ENCODE results near the gene CD74.

CD74 gene

DNA sequence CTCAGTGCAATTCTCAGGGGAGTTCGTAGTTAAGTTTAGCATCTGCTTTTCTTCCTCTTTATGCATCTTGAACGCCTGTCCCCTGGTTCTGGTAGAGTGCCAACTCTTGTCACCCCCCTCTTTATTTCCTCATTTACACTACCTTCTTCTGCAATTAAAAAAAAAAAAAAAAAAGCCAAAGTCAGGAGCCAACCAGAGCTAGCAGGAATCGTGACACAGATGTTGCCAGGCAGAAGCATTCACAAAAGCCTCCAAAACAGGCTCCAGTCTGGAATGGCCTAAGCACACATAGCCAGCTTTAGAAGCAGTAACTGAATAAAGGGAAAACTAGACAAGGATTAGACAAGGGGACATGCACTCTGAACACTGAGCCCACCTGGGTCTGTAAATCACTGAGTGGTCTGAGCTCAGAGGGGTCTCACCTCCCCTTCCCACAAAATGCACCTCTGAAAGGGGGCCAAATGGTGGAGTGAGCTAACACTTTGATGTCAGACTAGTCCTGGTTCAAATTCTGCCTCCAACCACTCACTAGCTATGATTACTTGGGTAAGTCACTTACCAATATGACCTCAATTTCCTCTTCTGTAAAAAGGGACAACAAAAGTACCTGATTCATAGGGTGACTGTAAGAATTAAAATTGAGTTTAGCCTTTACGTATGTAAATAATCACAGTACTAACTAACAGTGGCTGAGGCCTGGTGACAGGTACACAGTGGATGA, 2.0 kb downstream of the CD74 start:
- DNase-seq (ENCODE audit: low read depth in 2 of 2) = no peak

DNA sequence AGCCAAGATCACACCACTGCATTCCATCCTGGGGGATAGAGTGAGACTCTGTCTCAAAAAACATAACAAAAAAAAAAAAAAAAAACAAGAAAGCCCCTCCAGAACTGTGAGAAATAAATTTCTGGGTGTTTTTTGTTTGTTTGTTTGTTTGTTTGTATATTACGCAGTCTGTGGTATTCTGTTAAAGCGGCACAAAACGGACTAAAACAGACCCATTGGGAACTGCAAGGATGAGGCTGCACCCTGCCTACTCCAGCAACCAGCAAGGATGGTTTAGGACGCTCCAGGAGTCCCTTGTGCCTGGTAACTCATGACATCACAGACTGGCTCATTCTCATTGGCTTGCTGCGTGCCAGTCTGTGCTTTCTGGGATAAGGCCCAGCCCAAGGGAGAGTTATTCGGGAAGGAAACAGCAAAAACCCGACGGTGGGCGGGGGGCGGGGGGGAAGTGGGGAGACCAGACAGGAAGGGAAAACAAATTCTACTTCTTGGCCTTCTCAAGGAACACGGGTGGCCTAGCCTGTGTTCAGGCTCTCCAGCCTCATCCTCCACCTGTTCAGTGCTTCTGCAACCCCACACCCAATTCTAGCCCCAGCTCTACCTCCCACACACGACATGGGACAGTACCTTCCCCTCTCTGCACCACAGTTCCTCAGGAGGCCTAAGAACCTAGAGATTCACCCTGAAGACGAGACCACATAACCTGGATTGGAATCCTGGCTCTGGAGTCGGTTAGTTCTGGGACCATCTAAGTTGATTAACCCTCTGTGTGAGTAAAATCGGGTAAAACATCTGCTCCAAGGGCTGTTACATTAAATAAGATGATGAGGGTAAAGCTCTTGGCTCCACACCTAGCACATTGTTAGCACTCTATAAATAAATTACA, 2.8 kb downstream of the CD74 start:
- DNase-seq (ENCODE audit: low read depth in 2 of 2) = no peak

DNA sequence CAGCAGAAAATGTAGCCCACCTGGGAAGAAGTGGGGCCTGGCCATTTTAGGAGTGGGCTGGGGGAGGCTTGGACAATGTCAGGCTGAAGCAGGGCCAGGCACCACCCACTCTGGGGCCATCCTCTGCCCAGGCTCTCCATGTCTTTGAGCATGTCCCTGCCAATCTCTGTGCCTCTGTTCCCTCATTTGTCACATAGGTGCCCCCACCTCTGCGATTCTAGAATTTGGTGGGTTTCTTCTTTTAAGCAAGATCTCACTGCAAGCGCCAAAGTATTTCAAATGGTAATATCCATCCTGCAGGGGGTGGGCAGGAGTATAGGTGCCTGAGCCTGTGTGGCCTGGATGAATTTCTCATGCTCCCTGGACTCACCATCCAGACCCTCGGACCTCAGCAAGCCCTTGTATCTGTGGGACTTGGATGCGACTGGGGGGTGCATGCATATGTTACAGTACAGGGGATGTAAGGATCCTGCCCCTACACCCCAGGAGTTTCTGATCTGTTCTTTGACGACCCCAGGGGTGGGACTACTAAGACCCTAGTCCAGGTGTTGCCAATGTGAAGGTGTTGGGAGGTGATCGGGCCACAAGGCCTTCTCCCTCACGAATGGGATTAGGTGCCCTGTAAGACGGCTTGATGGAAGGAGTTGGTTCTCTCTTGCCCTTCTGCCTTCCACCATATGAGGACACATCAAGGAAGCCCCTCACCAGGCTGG, 4.3 kb downstream of the CD74 start:
- DNase-seq (ENCODE audit: low read depth in 2 of 2) = no peak

GRCh38 chr5:150407096-150407720, 5.5 kb downstream of the CD74 start:
- no peak for DNase-seq (ENCODE audit: low read depth in 2 of 2)

GRCh38 chr5:150406723-150407095, 6.0 kb downstream of the CD74 start:
- DNase-seq (ENCODE audit: low read depth in 2 of 2) = no peak

DNA sequence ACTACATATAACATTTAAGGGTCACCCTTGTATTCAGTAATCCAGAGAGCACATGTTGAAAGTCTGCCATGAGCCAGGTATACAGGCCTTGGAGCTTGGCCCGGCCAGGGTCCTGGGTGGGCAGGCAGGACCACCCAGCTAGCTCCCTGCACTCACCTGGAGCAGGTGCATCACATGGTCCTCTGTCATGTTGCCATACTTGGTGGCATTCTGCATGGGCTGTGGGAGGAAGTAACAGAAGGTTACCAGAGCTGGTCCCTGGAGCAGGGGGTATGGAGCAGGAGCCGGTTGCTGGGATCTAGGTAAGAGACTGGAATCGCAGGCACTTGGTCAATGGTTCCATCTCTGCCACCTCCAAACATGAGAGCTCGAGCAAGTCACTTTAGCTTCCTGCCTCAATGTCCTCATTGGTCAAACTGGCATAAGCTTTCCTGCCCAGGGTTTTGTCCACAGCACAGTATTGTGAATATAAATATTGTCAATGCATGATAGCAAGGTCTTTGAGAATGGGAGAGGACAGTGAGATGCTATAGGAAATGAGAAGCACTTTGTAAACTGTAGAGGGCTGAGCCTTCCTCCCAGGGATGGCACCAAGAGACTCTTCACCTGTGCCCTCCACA, 6.5 kb downstream of the CD74 start:
- DNase-seq (ENCODE audit: low read depth in 2 of 2) = no peak

- DNase-seq (ENCODE audit: low read depth in 2 of 2) = no peak
Measured at GRCh38 chr5:150404941-150405816, 7.5 kb downstream of the CD74 start.

DNA sequence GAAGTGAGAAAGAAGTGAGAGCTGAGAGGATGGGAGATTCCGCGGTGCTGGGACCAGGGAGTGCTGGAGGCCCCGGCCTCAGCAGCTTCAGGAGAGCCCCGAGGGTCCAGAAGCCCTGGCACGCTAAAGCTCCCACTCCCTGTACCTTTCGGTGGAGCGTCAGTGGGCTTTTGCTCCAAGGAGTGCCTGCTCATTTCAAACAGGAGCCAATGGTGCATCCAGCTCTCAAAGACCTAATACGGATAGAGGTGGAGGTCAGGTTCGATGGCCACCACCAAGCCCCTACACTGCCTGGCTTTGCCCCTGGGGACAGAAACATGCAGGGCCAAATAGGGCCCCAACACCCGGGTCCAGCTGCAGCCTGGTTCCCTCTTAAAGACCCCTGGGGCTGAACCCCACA, 8.2 kb downstream of the CD74 start:
- no peak for DNase-seq (ENCODE audit: low read depth in 2 of 2)

DNA sequence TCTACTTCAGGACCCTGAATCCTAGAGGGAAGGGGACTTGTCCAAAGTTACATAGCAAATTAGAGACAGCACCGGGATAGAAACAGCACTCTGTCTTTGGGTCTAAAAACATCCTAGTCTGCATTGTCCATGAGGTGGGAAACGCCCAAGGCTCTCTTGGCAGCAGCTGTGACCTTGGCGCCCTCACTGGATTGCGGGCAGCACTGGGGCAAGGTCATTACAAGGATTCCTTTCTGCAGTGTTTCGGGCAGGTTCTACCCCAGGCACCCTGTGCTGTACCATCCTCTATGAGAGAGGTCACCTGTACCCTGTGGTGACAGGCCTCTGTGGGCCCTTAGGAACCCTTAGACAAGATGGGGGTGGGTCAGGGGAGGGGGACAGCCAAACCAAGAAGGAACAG, 8.6 kb downstream of the CD74 start:
- DNase-seq (ENCODE audit: low read depth in 2 of 2) = no peak

DNA sequence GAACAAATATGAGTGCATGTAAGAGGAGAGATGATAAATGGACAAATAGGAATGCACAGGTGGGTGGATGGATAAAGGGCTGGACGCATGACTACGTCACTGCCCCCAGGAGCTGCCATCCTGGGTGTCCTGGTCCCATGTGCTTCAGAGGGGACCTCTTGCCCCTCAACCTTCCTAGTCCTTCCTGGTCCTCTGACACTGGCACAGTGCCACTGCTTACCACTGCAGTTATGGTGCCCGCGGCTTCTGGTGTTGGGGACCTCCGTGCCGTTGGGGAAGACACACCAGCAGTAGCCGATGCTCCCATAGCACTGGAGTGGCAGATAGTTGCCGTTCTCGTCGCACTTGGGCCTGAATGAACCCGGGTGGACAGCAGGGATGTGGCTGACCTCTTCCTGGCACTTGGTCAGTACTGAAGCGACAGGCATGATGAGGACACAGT, 9.8 kb downstream of the CD74 start:
- no peak for DNase-seq (ENCODE audit: low read depth in 2 of 2)

- DNase-seq (ENCODE audit: low read depth in 2 of 2) = no peak
Measured at GRCh38 chr5:150402229-150402773, 10.4 kb downstream of the CD74 start.

DNA sequence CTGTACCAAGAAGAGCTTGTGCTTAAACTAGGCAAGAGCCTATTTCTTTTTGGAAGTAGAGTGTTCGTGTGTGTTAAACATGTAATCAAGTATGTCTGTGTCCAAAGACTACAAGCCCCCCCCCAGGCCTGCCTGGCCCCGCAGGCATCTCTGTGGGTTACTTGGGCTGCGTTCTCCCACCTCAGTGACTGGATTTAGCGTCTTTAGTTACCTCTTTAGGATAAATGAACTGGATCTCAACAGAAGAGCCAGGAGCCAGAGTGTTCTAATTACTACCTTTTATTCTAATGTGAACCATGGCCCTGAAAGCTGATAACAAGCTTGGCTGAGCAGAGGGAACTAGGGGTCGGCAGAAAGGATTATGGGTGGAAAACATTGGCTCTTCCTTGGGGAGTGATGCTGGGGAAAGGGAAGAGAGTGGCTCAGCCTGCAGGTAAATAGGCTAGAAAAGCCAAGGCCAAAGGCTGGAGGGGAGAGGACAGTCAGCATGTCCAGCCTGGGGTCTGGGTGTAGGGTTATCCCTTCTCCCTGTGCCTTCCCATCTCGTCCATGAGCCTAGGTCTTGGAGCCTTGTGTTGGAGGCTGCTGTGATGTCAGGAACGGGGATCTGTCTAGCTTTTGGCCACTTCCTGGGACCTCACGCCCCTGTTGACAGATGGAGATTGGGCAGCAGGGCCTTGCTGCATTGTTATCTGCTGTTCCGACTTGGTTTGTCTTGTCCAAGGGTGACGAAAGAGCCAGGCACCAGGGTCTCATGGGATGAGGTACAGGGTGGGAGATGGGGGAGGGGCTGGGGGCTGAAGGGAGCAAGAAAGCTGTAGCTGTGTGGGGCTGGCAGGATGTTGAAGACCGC, 11.1 kb downstream of the CD74 start:
- DNase-seq (ENCODE audit: low read depth in 2 of 2) = no peak

DNA sequence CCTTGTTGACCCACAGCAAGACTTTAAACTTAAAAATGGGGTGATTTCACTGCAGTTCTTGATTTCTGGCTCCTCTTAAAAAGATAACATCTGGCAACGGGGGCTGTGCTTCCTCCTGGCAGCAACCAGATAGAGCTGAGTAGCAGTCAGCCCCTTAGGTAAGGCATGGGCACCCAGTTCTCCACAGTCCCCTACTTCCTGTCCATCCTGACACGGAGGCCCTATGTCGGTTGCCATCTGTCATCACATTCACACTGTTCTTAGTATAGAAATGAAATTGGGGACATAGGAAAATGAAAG, 11.7 kb downstream of the CD74 start:
- DNase-seq (ENCODE audit: low read depth in 2 of 2) = no peak

GRCh38 chr5:150400316-150401075, 12.2 kb downstream of the CD74 start:
- no peak for DNase-seq (ENCODE audit: low read depth in 2 of 2)

- DNase-seq (ENCODE audit: low read depth in 2 of 2) = no peak
Measured at GRCh38 chr5:150399524-150400211, 13.0 kb downstream of the CD74 start.

DNA sequence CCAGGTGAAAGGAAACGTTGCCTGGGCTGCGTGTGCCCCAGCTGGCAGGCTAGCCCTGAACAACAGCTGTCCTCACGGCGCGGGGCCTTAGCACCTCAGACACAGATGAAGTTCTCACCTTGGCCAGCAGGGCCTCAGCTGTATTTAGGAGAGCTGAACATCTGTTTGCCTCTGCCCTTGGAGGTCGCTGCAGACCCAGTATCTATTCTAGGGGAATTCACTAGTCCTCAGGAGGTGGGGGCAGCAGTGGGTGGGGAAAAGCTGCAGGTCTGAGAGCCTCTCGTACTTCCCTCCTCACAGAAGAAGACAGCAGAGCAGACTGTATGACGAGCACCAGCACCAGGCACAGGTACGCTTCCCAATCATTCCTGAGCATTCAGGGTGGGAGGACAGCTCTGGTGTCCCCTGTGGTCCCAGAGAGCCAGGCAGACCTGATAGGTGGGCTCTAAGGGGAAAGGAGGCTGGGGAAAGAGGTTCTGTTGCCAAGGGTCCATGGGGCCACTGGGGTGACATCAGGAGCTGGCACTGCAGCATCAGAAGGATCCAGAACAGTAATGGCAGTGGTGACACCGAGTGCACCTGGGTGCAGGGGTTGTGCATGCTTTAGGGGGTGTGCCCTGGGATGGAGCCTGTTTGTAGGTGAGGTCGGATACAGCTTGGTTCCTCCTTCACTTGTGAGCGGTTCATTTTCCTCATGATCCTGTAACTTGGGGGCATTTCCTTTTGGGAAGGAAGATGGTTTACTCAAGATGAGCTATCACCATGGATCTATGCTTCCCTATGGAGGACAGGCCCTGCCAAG, 13.8 kb downstream of the CD74 start:
- no peak for DNase-seq (ENCODE audit: low read depth in 2 of 2)

Data from stimulated activated CD8-positive, alpha-beta memory T cell treated with anti-CD3 and anti-CD28 coated beads, Interleukin-15, amount 100 ng/mL, for 48 hours (primary cell).